Tibial nerve (tissue), 4 donors: ENCODE results near the gene LY86. TPM values are rescaled to one million over a fixed set of nuclear protein-coding genes. Genes with fewer than 3 reads are reported as not detected.

Source experiments
- DNase-seq, 2 donors: peaks; one replicate each; pipeline ENCODE4 v3.0.0-alpha.2; 2019; ENCODE audit warnings: low spot score in 2 of 2
- H3K27ac ChIP-seq, 4 donors: fragments of 200-600 bp; sonication (generic) in 3 of 4; one replicate each; pipeline ENCODE4 v1.5.1; 2017 to 2019; ENCODE audit warnings: mild to moderate bottlenecking in 1 of 4
- H3K27me3 ChIP-seq, 2 donors: fragments of 200-600 bp; sonication (generic) in 1 of 2; one replicate each; pipeline versions ENCODE4 v1.5.1 to v1.6.0; 2017 to 2019
- H3K36me3 ChIP-seq, 3 donors: fragments of 200-600 bp; sonication (generic); one replicate each; pipeline ENCODE4 v1.5.1; 2018 to 2019
- H3K4me1 ChIP-seq, 4 donors: fragments of 200-600 bp; sonication (generic) in 3 of 4; one replicate each; pipeline ENCODE4 v1.5.1; 2017 to 2019
- H3K4me3 ChIP-seq, 4 donors: fragments of 200-600 bp; sonication (generic) in 3 of 4; one replicate each; pipeline ENCODE4 v1.5.1; 2017 to 2019; ENCODE audit warnings: mild to moderate bottlenecking in 1 of 4, moderate library complexity in 1 of 4
- H3K9me3 ChIP-seq, 4 donors: fragments of 200-600 bp; sonication (generic) in 3 of 4; one replicate each; pipeline ENCODE4 v1.5.1; 2017 to 2019
- CTCF ChIP-seq, 5 experiments: fragments of 200-600 bp in 3 of 5; fragments of 450-650 bp in 2 of 5; sonication (generic) in 3 of 5; IDR thresholded peaks; one replicate each; pipeline ENCODE4 v1.5.1; 2016 to 2019; ENCODE audit warnings: antibody characterized with exemption in 5 of 5, mild to moderate bottlenecking in 3 of 5, moderate library complexity in 2 of 5
- EP300 ChIP-seq, 2 donors: sonication (generic); formaldehyde crosslinking; IDR thresholded peaks; one replicate each; pipeline ENCODE4 v1.6.1; 2017; ENCODE audit warnings: antibody characterized with exemption in 2 of 2, mild to moderate bottlenecking in 1 of 2
- POLR2A ChIP-seq, 2 donors: fragments of 450-650 bp; IDR thresholded peaks; one replicate each; pipeline ENCODE4 v1.6.1; 2017; ENCODE audit warnings: antibody characterized with exemption in 2 of 2, mild to moderate bottlenecking in 2 of 2, moderate library complexity in 2 of 2
- WGBS, 2 donors: methylation state at CpG; one replicate each; pipeline ENCODE4 v1.1.5; 2018; 5-methylcytosine and 5-hydroxymethylcytosine counted together
- total RNA-seq, 4 donors: library from RNA; depleted of rRNA; stranded (reverse); fragments of >200 nt; gene quantifications; one replicate each; pipeline ENCODE4 v1.1.0, GENCODE V29; 2016

The LY86 gene
- total RNA-seq, 4 donors from 2014 or later, result 0.60 to 8.3 (median 4.5) TPM

GRCh38 chr6:6565069-6565468, 23.5 kb upstream of the LY86 start:
- no peaks in the 10 kb centered on the region for H3K36me3 ChIP-seq
- DNase-seq, result no peak
- no peaks in the 10 kb centered on the region for H3K4me1 ChIP-seq
- 89 to 96% methylated on average over 4 of the region's 4 CpGs for WGBS, 2 donors
- no peak for TF ChIP-seq EP300 (IDR thresholded peaks at IDR 0.05)
- no peak for TF ChIP-seq POLR2A (IDR thresholded peaks at IDR 0.05)
- no peak for TF ChIP-seq CTCF (IDR thresholded peaks at IDR 0.05)
- H3K9me3 ChIP-seq, result peaks cover 0 to 6% (median 0%) of the 10 kb centered on the region in 4 donors
- H3K4me3 ChIP-seq, result no peak overlapping the region
- no peaks in the 10 kb centered on the region for H3K27me3 ChIP-seq
- no peak overlapping the region for H3K27ac ChIP-seq

DNA sequence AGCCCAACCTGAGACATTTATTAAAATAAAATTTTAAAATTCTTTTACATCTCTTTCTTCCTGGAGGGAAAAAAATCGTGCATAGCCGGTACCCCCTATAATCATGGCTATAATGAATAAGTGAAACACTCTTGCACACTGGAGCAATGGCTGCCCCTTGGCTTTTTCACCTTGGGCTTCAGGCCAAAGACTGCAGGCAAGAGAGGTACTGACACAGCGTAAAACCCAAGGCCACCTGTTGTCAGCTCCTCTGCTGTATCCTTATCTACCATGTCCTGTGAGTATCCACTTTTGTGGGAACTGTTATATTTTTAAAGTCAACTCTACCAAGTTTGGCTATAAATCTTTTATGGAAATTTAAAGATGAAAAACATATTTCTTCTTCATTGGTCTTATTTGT, 23.0 kb upstream of the LY86 start:
- TF ChIP-seq CTCF (IDR thresholded peaks at IDR 0.05) (no peak), POLR2A (IDR thresholded peaks at IDR 0.05) (no peak), EP300 (IDR thresholded peaks at IDR 0.05) (no peak)
- peaks cover 0 to 6% (median 0%) of the 10 kb centered on the region in 4 donors for H3K9me3 ChIP-seq
- no peaks in the 10 kb centered on the region for H3K27me3 ChIP-seq
- no peak overlapping the region for H3K4me3 ChIP-seq
- no peak overlapping the region for H3K27ac ChIP-seq
- H3K4me1 ChIP-seq, result no peaks in the 10 kb centered on the region
- no peak for DNase-seq
- 88 to 92% methylated on average over 3 of the region's 3 CpGs for WGBS, 2 donors
- H3K36me3 ChIP-seq, result no peaks in the 10 kb centered on the region

DNA sequence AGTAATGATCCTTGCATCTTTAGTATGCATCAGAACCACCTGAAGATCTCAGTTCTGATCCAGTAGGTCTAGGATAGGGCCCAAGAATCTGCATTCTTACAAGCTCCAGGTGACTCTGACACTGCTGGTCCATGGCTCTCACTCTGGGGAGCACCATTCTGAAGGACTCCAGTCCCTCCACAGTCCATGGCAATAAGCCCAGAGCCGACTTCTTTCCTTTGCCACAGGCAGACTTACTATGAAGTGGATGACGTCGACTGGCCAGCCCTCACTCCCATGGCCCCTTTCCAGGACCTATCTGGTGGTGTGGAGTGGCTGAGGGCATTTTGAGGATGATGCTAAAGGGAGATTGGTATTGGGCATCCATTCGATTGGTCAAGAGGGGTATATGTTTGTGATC, 21.8 kb upstream of the LY86 start:
- Histone ChIP-seq H3K4me3 (no peak overlapping the region), H3K27ac (no peak overlapping the region), H3K9me3 (peaks cover 0 to 6% (median 0%) of the 10 kb centered on the region in 4 donors), H3K27me3 (no peaks in the 10 kb centered on the region), H3K36me3 (no peaks in the 10 kb centered on the region), H3K4me1 (no peaks in the 10 kb centered on the region)
- DNase-seq, result no peak
- TF ChIP-seq CTCF (IDR thresholded peaks at IDR 0.05) (no peak), POLR2A (IDR thresholded peaks at IDR 0.05) (no peak), EP300 (IDR thresholded peaks at IDR 0.05) (no peak)
- WGBS, 2 donors, result 84 to 86% methylated on average over 4 of the region's 4 CpGs

DNA sequence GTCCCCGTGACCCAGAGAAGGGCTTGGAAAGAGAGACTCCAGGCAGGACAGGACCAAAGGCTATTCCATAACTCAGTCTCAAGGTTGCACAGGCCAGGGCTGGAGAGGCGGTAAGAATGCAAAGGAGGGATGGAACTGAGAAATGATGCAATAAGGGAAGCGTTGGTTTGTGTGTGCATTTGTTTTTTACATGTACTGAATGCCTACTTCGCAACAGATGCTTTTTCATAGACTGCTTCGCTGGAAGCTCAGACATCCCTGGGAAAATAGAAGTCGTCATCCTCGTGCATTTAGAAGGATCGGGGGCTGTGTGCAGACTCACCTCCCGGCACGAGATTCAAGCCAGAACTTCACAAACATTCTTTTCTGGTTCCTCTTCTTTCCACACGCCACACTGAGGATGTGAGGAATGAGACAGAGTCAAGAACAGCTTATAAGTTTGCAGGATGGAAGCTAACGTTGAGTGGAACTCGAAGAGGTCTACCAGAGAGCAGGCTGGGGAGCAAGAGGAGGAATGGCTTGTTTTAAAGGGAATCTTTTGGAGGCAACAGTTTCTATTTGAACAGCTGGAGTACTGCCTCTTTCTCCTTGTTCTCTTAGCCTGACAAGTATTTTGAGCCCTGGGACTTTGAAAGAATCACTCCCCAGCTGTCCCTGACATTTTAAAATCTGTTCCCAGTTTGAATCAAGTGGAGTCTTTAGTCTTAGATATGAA, 19.3 kb upstream of the LY86 start:
- 63 to 69% methylated on average over 13 of the region's 13 CpGs for WGBS, 2 donors
- H3K4me3 ChIP-seq, result no peak overlapping the region

More for the DNA sequence above, 19.3 kb upstream of the LY86 start:
- Histone ChIP-seq H3K27me3 (no peaks in the 10 kb centered on the region), H3K9me3 (peaks cover 0 to 7% (median 3%) of the 10 kb centered on the region in 4 donors), H3K27ac (no peak overlapping the region), H3K36me3 (no peaks in the 10 kb centered on the region), H3K4me1 (no peaks in the 10 kb centered on the region)
- TF ChIP-seq EP300 (IDR thresholded peaks at IDR 0.05) (no peak), POLR2A (IDR thresholded peaks at IDR 0.05) (no peak), CTCF (IDR thresholded peaks at IDR 0.05) (no peak)
- DNase-seq, result no peak
